ENCODE data around the gene EGF. TPM values are rescaled to one million over a fixed set of nuclear protein-coding genes. Genes with fewer than 3 reads are reported as not detected.

EGF gene
- total RNA-seq, 4 donors from 2014 or later, result 0.80 to 14.1 (median 5.2) TPM

- H3K36me3 ChIP-seq, result no peaks in the 10 kb centered on the region
- no peaks in the 10 kb centered on the region for H3K4me1 ChIP-seq
- no peak for DNase-seq
- no peak overlapping the region for H3K4me3 ChIP-seq
- TF ChIP-seq POLR2A (IDR thresholded peaks at IDR 0.05), result no peak
- no peak for TF ChIP-seq CTCF (IDR thresholded peaks at IDR 0.05)
- no peaks in the 10 kb centered on the region for H3K9me3 ChIP-seq
- no peak overlapping the region for H3K27ac ChIP-seq
- no peaks in the 10 kb centered on the region for H3K27me3 ChIP-seq
These were observed 10.0 kb upstream of the EGF start for GRCh38 chr4:109902559-109903251.

GRCh38 chr4:109908731-109909130 is 4.0 kb upstream of the EGF start:
- no peaks in the 10 kb centered on the region for H3K27me3 ChIP-seq
- H3K36me3 ChIP-seq, result no peaks in the 10 kb centered on the region
- H3K4me3 ChIP-seq, result no peak overlapping the region
- no peaks in the 10 kb centered on the region for H3K9me3 ChIP-seq
- H3K27ac ChIP-seq, result no peak overlapping the region
- TF ChIP-seq CTCF (IDR thresholded peaks at IDR 0.05) (no peak), POLR2A (IDR thresholded peaks at IDR 0.05) (no peak)
- no peaks in the 10 kb centered on the region for H3K4me1 ChIP-seq
- no peak for DNase-seq

- no peaks in the 10 kb centered on the region for H3K9me3 ChIP-seq
- no peak overlapping the region for H3K4me3 ChIP-seq
- peaks cover 0 to 4% (median 0%) of the 10 kb centered on the region in 4 donors for H3K4me1 ChIP-seq
- no peak for DNase-seq
- H3K36me3 ChIP-seq, result no peaks in the 10 kb centered on the region
- no peak overlapping the region for H3K27ac ChIP-seq
- TF ChIP-seq POLR2A (IDR thresholded peaks at IDR 0.05) (no peak), CTCF (IDR thresholded peaks at IDR 0.05) (no peak)
- H3K27me3 ChIP-seq, result no peaks in the 10 kb centered on the region
These were observed 2.4 kb upstream of the EGF start for GRCh38 chr4:109910256-109910655.

GRCh38 chr4:109913596-109914241 is 1.0 kb downstream of the EGF start:
- no peak for TF ChIP-seq CTCF (IDR thresholded peaks at IDR 0.05)
- TF ChIP-seq POLR2A (IDR thresholded peaks at IDR 0.05), result no peak
- no peaks in the 10 kb centered on the region for H3K27me3 ChIP-seq
- peaks cover 0 to 4% (median 0%) of the 10 kb centered on the region in 4 donors for H3K4me1 ChIP-seq
- H3K9me3 ChIP-seq, result no peaks in the 10 kb centered on the region
- H3K27ac ChIP-seq, result no peak overlapping the region
- H3K36me3 ChIP-seq, result no peaks in the 10 kb centered on the region
- DNase-seq, result no peak
- H3K4me3 ChIP-seq, result no peak overlapping the region

- H3K27ac ChIP-seq, result no peak overlapping the region
These were observed 1.6 kb downstream of the EGF start for GRCh38 chr4:109914322-109914721.

More at GRCh38 chr4:109914322-109914721, 1.6 kb downstream of the EGF start:
- Histone ChIP-seq H3K36me3 (no peaks in the 10 kb centered on the region), H3K4me3 (no peak overlapping the region), H3K4me1 (peaks cover 0 to 4% (median 0%) of the 10 kb centered on the region in 4 donors), H3K9me3 (no peaks in the 10 kb centered on the region), H3K27me3 (no peaks in the 10 kb centered on the region)
- TF ChIP-seq CTCF (IDR thresholded peaks at IDR 0.05) (no peak), POLR2A (IDR thresholded peaks at IDR 0.05) (no peak)
- DNase-seq, result no peak
